Gastroesophageal sphincter (tissue), 4 donors: Measurements from ENCODE around the gene ABI2. TPM values are rescaled to one million over a fixed set of nuclear protein-coding genes. Genes with fewer than 3 reads are reported as not detected.
"Not testable (repeated sequence)": the region's sequence is repeated elsewhere in the genome, so short reads cannot be mapped to it uniquely, and the experiment has no call there.

Experiments
- ATAC-seq: fragments of 150-250 bp; one replicate; pipeline ENCODE4 v1.9.1; 2016; ENCODE audit warnings: mild to moderate bottlenecking, moderate library complexity
- H3K27ac ChIP-seq, 4 donors: fragments of 200-600 bp; sonication (generic) in 3 of 4; 1 replicate in 3 of 4; 2 replicates in 1 of 4; pipeline ENCODE4 v1.5.1; 2016 to 2019
- H3K27me3 ChIP-seq: fragments of 200-600 bp; sonication (generic); one replicate; pipeline ENCODE4 v1.5.1; 2019
- H3K36me3 ChIP-seq, 2 donors: fragments of 200-600 bp; sonication (generic); one replicate each; pipeline ENCODE4 v1.5.1; 2019; ENCODE audit warnings: control low read depth in 1 of 2
- H3K4me1 ChIP-seq, 3 donors: fragments of 200-600 bp; sonication (generic); 1 replicate in 2 of 3; 2 replicates in 1 of 3; pipeline ENCODE4 v1.5.1; 2016 to 2019; ENCODE audit warnings: control low read depth in 2 of 3
- H3K4me3 ChIP-seq, 2 donors: fragments of 200-600 bp; sonication (generic); one replicate each; pipeline ENCODE4 v1.5.1; 2019; ENCODE audit warnings: mild to moderate bottlenecking in 1 of 2, moderate library complexity in 1 of 2
- H3K9me3 ChIP-seq, 3 donors: fragments of 200-600 bp; sonication (generic); one replicate each; pipeline ENCODE4 v1.5.1; 2017 to 2019; ENCODE audit warnings: control low read depth in 2 of 3
- CTCF ChIP-seq, 4 experiments: fragments of 200-600 bp in 2 of 4; fragments of 450-650 bp in 2 of 4; sonication (generic) in 1 of 4; IDR thresholded peaks; one replicate each; pipeline ENCODE4 v1.5.1; 2017 to 2019; ENCODE audit warnings: antibody characterized with exemption in 4 of 4, mild to moderate bottlenecking in 2 of 4, moderate library complexity in 2 of 4
- EP300 ChIP-seq: sonication (generic); formaldehyde crosslinking; IDR thresholded peaks from one replicate; pipeline ENCODE4 v1.6.1; 2017; ENCODE audit warnings: antibody characterized with exemption, mild to moderate bottlenecking
- POLR2A ChIP-seq, 2 donors: fragments of 450-650 bp; IDR thresholded peaks; one replicate each; pipeline ENCODE4 v1.6.1; 2017; ENCODE audit warnings: antibody characterized with exemption in 2 of 2, mild to moderate bottlenecking in 2 of 2, moderate library complexity in 1 of 2
- POLR2AphosphoS5 ChIP-seq: sonication (generic); formaldehyde crosslinking; IDR thresholded peaks from one replicate; pipeline ENCODE4 v1.6.1; 2017; ENCODE audit warnings: antibody characterized with exemption
- WGBS, 2 donors: methylation state at CpG; one replicate each; pipeline ENCODE4 v1.1.5; 2018; ENCODE audit warnings: low coverage in 1 of 2; 5-methylcytosine and 5-hydroxymethylcytosine counted together
- total RNA-seq, 4 donors: library from RNA; depleted of rRNA; stranded (reverse); fragments of >200 nt; gene quantifications; one replicate each; pipeline ENCODE4 v1.1.0, GENCODE V29; 2016

ABI2 gene
- total RNA-seq, 4 donors from 2014 or later: 33.0 to 57.5 (median 45.0) TPM

DNA sequence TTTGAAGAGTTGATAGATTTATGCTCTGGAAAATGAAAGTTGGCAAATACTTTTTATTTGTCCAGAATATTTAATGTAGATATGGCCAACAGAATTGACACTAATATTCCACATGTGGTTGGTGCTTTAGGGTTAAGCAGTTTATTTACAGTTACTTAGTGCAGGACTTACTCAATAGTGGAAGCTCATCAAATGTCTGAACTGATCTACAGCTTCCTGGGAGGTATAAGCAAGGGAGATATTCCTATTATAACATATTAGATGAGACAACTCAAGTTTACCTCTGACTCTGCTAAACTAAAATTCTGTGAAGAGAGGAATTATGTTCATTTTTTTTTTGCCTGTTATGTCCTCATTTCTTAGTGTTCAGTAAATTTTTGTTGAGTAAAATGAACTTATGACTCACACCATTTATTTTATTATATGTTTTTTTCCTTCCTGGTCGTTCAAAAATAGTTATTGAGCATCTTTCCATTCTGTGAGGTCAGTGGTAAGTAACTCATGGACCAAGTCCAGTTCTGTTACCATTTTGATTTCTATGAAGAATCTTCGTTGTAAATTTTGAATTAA, 13.6 kb downstream of the ABI2 start:
- Histone ChIP-seq H3K4me1 (peaks cover 0 to 17% (median 0%) of the 10 kb centered on the region in 3 donors), H3K27ac (no peak overlapping the region), H3K4me3 (no peak overlapping the region), H3K27me3 (no peaks in the 10 kb centered on the region), H3K9me3 (no peaks in the 10 kb centered on the region), H3K36me3 (peaks cover 0 to 16% of the 10 kb centered on the region in 2 donors)
- TF ChIP-seq CTCF (IDR thresholded peaks at IDR 0.05): no peak
- no peak for TF ChIP-seq POLR2AphosphoS5
- no peak for TF ChIP-seq POLR2A (IDR thresholded peaks at IDR 0.05)
- no peak for TF ChIP-seq EP300
- ATAC-seq: no peak
- WGBS, 2 donors: 65 to 67% methylated on average over 2 of the region's 2 CpGs

DNA sequence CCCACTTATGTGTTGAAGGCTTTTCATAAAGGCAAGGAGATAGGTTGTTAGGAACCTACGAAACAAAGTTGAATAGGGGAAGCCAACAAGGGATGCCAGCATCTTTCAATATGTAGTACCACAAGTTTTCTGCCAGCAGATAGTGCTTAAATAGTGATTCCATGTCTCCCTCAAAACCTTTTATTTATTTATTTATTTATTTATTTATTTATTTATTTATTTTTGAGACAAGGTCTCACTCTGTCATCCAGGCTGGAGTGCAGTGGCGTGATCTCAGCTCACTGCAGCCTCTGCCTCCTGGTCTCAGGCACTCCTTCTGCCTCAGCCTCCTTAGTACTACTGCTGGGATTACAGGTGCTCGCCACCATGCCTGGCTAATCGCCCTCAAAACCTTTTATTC, 14.2 kb downstream of the ABI2 start:
- 100% methylated on average over 3 to 4 of the region's 4 CpGs for WGBS, 2 donors
- ATAC-seq, H3K27me3 ChIP-seq, H3K9me3 ChIP-seq, H3K4me3 ChIP-seq, H3K27ac ChIP-seq: not testable (repeated sequence)
- Histone ChIP-seq H3K4me1 (peaks cover 0 to 21% (median 0%) of the 10 kb centered on the region in 3 donors), H3K36me3 (peaks cover 0 to 16% of the 10 kb centered on the region in 2 donors)

GRCh38 chr2:203344667-203345066, 16.5 kb downstream of the ABI2 start:
- 89 to 91% methylated on average over 8 to 10 of the region's 12 CpGs for WGBS, 2 donors
- Histone ChIP-seq H3K27me3 (no peaks in the 10 kb centered on the region), H3K27ac (no peak overlapping the region), H3K4me1 (peaks cover 0 to 28% (median 0%) of the 10 kb centered on the region in 3 donors), H3K9me3 (no peaks in the 10 kb centered on the region), H3K36me3 (peaks cover 0 to 16% of the 10 kb centered on the region in 2 donors), H3K4me3 (no peak overlapping the region)
- no peak for ATAC-seq
- TF ChIP-seq POLR2AphosphoS5 (no peak), POLR2A (IDR thresholded peaks at IDR 0.05) (no peak), EP300 (no peak), CTCF (IDR thresholded peaks at IDR 0.05) (no peak)

DNA sequence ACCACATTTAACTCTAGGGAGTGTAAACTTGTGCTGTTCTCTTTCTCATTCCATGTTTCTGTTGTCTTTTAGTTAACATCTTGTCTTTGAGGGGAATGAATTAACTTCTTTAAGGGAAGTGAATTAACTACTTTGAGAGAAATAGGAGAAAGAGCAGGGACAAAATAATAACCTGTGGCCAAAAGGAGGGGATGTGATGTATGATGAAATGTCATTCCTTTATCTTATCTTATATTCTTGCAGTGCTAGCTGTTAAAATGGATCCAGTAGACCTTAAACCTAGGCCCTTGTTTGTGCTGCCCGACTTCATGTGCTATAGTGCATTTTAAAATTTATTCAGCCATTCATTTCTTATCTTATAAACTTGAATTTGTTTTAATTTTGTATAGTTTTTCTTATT, 18.4 kb downstream of the ABI2 start:
- Histone ChIP-seq H3K9me3 (no peaks in the 10 kb centered on the region), H3K36me3 (peaks cover 0 to 16% of the 10 kb centered on the region in 2 donors), H3K27me3 (no peaks in the 10 kb centered on the region), H3K4me1 (peaks cover 0 to 14% (median 0%) of the 10 kb centered on the region in 3 donors), H3K4me3 (no peak overlapping the region), H3K27ac (no peak overlapping the region)
- no peak for ATAC-seq
- TF ChIP-seq POLR2A (IDR thresholded peaks at IDR 0.05): no peak
- TF ChIP-seq CTCF (IDR thresholded peaks at IDR 0.05): no peak
- no peak for TF ChIP-seq POLR2AphosphoS5
- TF ChIP-seq EP300: no peak
- WGBS, 2 donors: 78 to 100% methylated on average over 1 of the region's 1 CpG

- Histone ChIP-seq H3K36me3 (peaks cover 0 to 18% of the 10 kb centered on the region in 2 donors), H3K4me3 (no peak overlapping the region), H3K27ac (no peak overlapping the region), H3K9me3 (no peaks in the 10 kb centered on the region), H3K4me1 (peaks cover 0 to 10% (median 0%) of the 10 kb centered on the region in 3 donors), H3K27me3 (no peaks in the 10 kb centered on the region)
- TF ChIP-seq EP300 (no peak), CTCF (IDR thresholded peaks at IDR 0.05) (no peak), POLR2AphosphoS5 (no peak), POLR2A (IDR thresholded peaks at IDR 0.05) (no peak)
- WGBS, 2 donors: 41 to 71% methylated on average over 4 of the region's 4 CpGs
- no peak for ATAC-seq
Measured at GRCh38 chr2:203347375-203347774, 19.2 kb downstream of the ABI2 start.
